GM19193 (cell line): ENCODE results near the gene SHANK1.

ENCODE experiments used
- POLR2A ChIP-seq: IDR thresholded peaks from 4 replicates; pipeline ENCODE4 v1.6.1; 2011; ENCODE audit not compliant: insufficient read depth, insufficient read length; ENCODE audit errors: extremely low read depth

The SHANK1 gene

GRCh38 chr19:50725218-50725910, 5.8 kb upstream of the SHANK1 start:
- no peak for TF ChIP-seq POLR2A

GRCh38 chr19:50724522-50725217, 5.1 kb upstream of the SHANK1 start:
- TF ChIP-seq POLR2A = peak; percentile 68

GRCh38 chr19:50723735-50724521, 4.3 kb upstream of the SHANK1 start:
- TF ChIP-seq POLR2A = no peak

GRCh38 chr19:50723069-50723468, 3.5 kb upstream of the SHANK1 start, which contains the start of gene CLEC11A:
Gene CLEC11A (plus strand): TSS chr19:50723364. CDS start chr19:50723526, 162 bp downstream.
- no peak for TF ChIP-seq POLR2A

- TF ChIP-seq POLR2A = no peak
These were observed 2.8 kb upstream of the SHANK1 start for GRCh38 chr19:50722201-50723013.

- no peak for TF ChIP-seq POLR2A
These were observed 2.0 kb upstream of the SHANK1 start for GRCh38 chr19:50721441-50722137.

- TF ChIP-seq POLR2A = no peak
These were observed 1.3 kb upstream of the SHANK1 start for GRCh38 chr19:50720921-50721381.

- no peak for TF ChIP-seq POLR2A
These were observed 749 bp upstream of the SHANK1 start for GRCh38 chr19:50720181-50720920.

GRCh38 chr19:50719119-50719435, 525 bp downstream of the SHANK1 start:
- TF ChIP-seq POLR2A = no peak

GRCh38 chr19:50718255-50719118, 1.1 kb downstream of the SHANK1 start:
- TF ChIP-seq POLR2A = no peak

- no peak for TF ChIP-seq POLR2A
These were observed 1.7 kb downstream of the SHANK1 start for GRCh38 chr19:50717891-50718254.

GRCh38 chr19:50717026-50717723, 2.4 kb downstream of the SHANK1 start:
- no peak for TF ChIP-seq POLR2A
